Erythroblast (primary cell): ENCODE results near the gene ZBTB47.

Experiments
- GATA1 ChIP-seq: IDR thresholded peaks from 2 replicates; pipeline ENCODE4 v1.6.1; 2011; ENCODE audit warnings: low read depth, mild to moderate bottlenecking, control low read depth, low read length, moderate library complexity
- POLR2A ChIP-seq: IDR thresholded peaks from 2 replicates; pipeline ENCODE4 v1.6.1; 2011; ENCODE audit warnings: mild to moderate bottlenecking, low read length

- TF ChIP-seq POLR2A (no peak), GATA1 (no peak)
Measured at GRCh38 chr3:42714171-42714852, 60.8 kb downstream of the ZBTB47 start.
